K562 (cell line): ENCODE measurements around the gene OR52E4. TPM values are rescaled to one million over a fixed set of nuclear protein-coding genes. Genes with fewer than 3 reads are reported as not detected.

Experiments
- ATAC-seq: fragments of 200-7000 bp; cut with Tn5 transposase; 3 replicates; pipeline ENCODE4 v1.9.1; 2020; ENCODE audit warnings: moderate library complexity
- BruUV-seq: library from RNA; stranded (reverse); fragments of 400-500 nt; replicated peaks from 2 replicates; lab custom pipeline; 2021; lab: Mats Ljungman, UMichigan
- CTCF ChIA-PET: fragments of 300-600 bp; formaldehyde crosslinking; extraction: SDS; loops from one replicate; lab custom pipeline; 2021; ENCODE audit warnings: low intra/inter-chr PET ratio; lab: Yijun Ruan, JAX
- POLR2A ChIA-PET: fragments of 300-600, 350-650 bp; sonication (Branson Sonifier 250); formaldehyde crosslinking; extraction: SDS; loops from one replicate; lab custom pipeline; 2021; ENCODE audit warnings: antibody characterized with exemption, inconsistent platforms; lab: Yijun Ruan, JAX
- DNase-seq, 4 experiments: peaks; one replicate each; pipeline versions ENCODE4 v3.0.0 to v3.0.0-alpha.2; 2011 to 2018; ENCODE audit warnings: low spot score in 3 of 4, mixed read lengths in 3 of 4; ENCODE audit errors: extremely low read depth in 1 of 4
- FAIRE-seq: peaks from 2 replicates; lab custom pipeline; 2011; peaks lifted over from hg19 to GRCh38; lab: Jason Lieb, UNC
- H2AFZ ChIP-seq: 2 replicates; pipeline ENCODE4 v1.6.0; 2011; ENCODE audit warnings: low read depth, low read length, control low read depth, inconsistent platforms
- H3K27ac ChIP-seq: fragments of 200-600 bp; 3 replicates; pipeline ENCODE4 v1.8.0; 2011; ENCODE audit warnings: low read depth, mild to moderate bottlenecking, control low read depth, inconsistent platforms, low read length, moderate library complexity, mixed read lengths; ENCODE audit errors: extremely low read depth
- H3K27me3 ChIP-seq, 2 experiments: fragments of 300-600 bp in 1 of 2; 2 replicates in 1 of 2; 3 replicates in 1 of 2; pipeline versions ENCODE4 v1.6.0 to v1.8.0; 2011; ENCODE audit warnings: inconsistent platforms in 2 of 2, low read length in 2 of 2, mild to moderate bottlenecking in 1 of 2, mixed read lengths in 1 of 2, moderate library complexity in 1 of 2; ENCODE audit not compliant: control insufficient read depth in 2 of 2, insufficient read depth in 2 of 2
- H3K36me3 ChIP-seq: fragments of 300-600 bp; 3 replicates; pipeline ENCODE4 v1.8.0; 2011; ENCODE audit warnings: mild to moderate bottlenecking, low read length, inconsistent platforms; ENCODE audit not compliant: control insufficient read depth, insufficient read depth
- H3K4me1 ChIP-seq, 2 experiments: fragments of 200-600 bp in 1 of 2; replicated peaks in 1 of 2; 2 replicates in 1 of 2; 3 replicates in 1 of 2; pipeline versions ENCODE4 v1.5.1 to v1.8.0; 2011; ENCODE audit warnings: inconsistent platforms in 2 of 2, low read length in 2 of 2, mild to moderate bottlenecking in 1 of 2, mixed read lengths in 1 of 2, moderate library complexity in 1 of 2; ENCODE audit not compliant: control insufficient read depth in 2 of 2, insufficient read depth in 2 of 2
- H3K4me2 ChIP-seq: 2 replicates; pipeline ENCODE4 v1.6.1; 2011; ENCODE audit warnings: low read length, control low read depth, inconsistent platforms, mixed read lengths; ENCODE audit not compliant: insufficient read depth
- H3K4me3 ChIP-seq: fragments of 200-600 bp; sonication (generic), shearing (Covaris generic); 2 replicates; pipeline ENCODE4 v1.5.1; 2016; ENCODE audit warnings: control low read depth, inconsistent platforms
- H3K79me2 ChIP-seq: fragments of 200-600 bp; 3 replicates; pipeline ENCODE4 v1.8.0; 2011; ENCODE audit warnings: low read length, inconsistent platforms; ENCODE audit not compliant: control insufficient read depth, insufficient read depth
- H3K9ac ChIP-seq, 2 experiments: 2 replicates each; pipeline versions ENCODE4 v1.6.0 to v1.6.1; 2011; ENCODE audit warnings: low read depth in 2 of 2, low read length in 2 of 2, control low read depth in 1 of 2, inconsistent platforms in 1 of 2, mild to moderate bottlenecking in 1 of 2, mixed read lengths in 1 of 2; ENCODE audit not compliant: insufficient read depth in 1 of 2
- H3K9me1 ChIP-seq: one replicate; pipeline ENCODE4 v1.6.0; 2011; ENCODE audit warnings: inconsistent platforms, mild to moderate bottlenecking, low read length, moderate library complexity; ENCODE audit not compliant: control insufficient read depth, insufficient read depth
- H3K9me3 ChIP-seq: replicated peaks from 2 replicates; pipeline ENCODE4 v1.5.1; 2011; ENCODE audit warnings: low read depth, low read length, inconsistent platforms; ENCODE audit not compliant: control insufficient read depth, insufficient read depth
- H4K20me1 ChIP-seq: replicated peaks from 2 replicates; pipeline ENCODE4 v1.6.1; 2011; ENCODE audit warnings: low read length, inconsistent platforms, mixed read lengths; ENCODE audit not compliant: control insufficient read depth, insufficient read depth
- BHLHE40 ChIP-seq: IDR thresholded peaks from 2 replicates; pipeline ENCODE4 v1.6.1; 2011; ENCODE audit warnings: low read length, improper control_type of control experiment
- CBFB ChIP-seq: sonication (generic); formaldehyde crosslinking; IDR thresholded peaks from 2 replicates; pipeline ENCODE4 v1.4.0; 2020; ENCODE audit warnings: mild to moderate bottlenecking, missing genetic modification reagents
- ELF4 ChIP-seq: fragments of 450-650 bp; formaldehyde crosslinking; IDR thresholded peaks from 2 replicates; pipeline ENCODE4 v1.4.0; 2022; ENCODE audit warnings: missing genetic modification characterization
- KAT8 ChIP-seq: fragments of 450-650 bp; IDR thresholded peaks from 2 replicates; pipeline ENCODE4 v1.6.1; 2016; ENCODE audit warnings: low read depth, mild to moderate bottlenecking
- KLF6 ChIP-seq: fragments of 250-450 bp; sonication (Bioruptor Pico); IDR thresholded peaks from 2 replicates; pipeline ENCODE4 v1.4.0; 2020; ENCODE audit warnings: mild to moderate bottlenecking, moderate library complexity, borderline replicate concordance
- L3MBTL2 ChIP-seq: fragments of 450-650 bp; IDR thresholded peaks from 2 replicates; pipeline ENCODE4 v1.6.1; 2016; ENCODE audit warnings: mild to moderate bottlenecking, moderate library complexity
- NELFE ChIP-seq: IDR thresholded peaks from 2 replicates; pipeline ENCODE4 v1.6.1; 2011; ENCODE audit warnings: mild to moderate bottlenecking; ENCODE audit not compliant: insufficient read depth, insufficient read length
- PTRF ChIP-seq: fragments of 450-650 bp; IDR thresholded peaks from 2 replicates; pipeline ENCODE4 v1.6.1; 2016; ENCODE audit warnings: mild to moderate bottlenecking, missing genetic modification characterization, missing compliant biosample characterization
- SMC3 ChIP-seq: conservative IDR thresholded peaks from 2 replicates; pipeline ENCODE4 v1.6.1; 2011; ENCODE audit warnings: low read depth, low read length, improper control_type of control experiment; ENCODE audit not compliant: insufficient read depth
- TCF7L2 ChIP-seq: fragments of 150-350 bp; IDR thresholded peaks from 2 replicates; pipeline ENCODE4 v1.6.1; 2016; ENCODE audit warnings: low read depth, mild to moderate bottlenecking, low read length, moderate library complexity
- WGBS: fragments of 100-300 bp; shearing (Covaris generic); methylation state at CpG from one replicate; pipeline ENCODE4 v1.1.6; 2016; ENCODE audit warnings: low coverage, mixed read lengths; ENCODE audit not compliant: insufficient coverage; ENCODE audit errors: missing lambda C conversion rate; 5-methylcytosine and 5-hydroxymethylcytosine counted together
- in situ Hi-C: fragments of 300-500 bp; cut with MboI; formaldehyde crosslinking; loops from 4 replicates; pipeline ENCODE4 v1.15.0; 2018; ENCODE audit warnings: inconsistent platforms, mixed read lengths
- intact Hi-C: fragments of 100-400 bp; cut with micrococcal nuclease; formaldehyde crosslinking; loops from 2 replicates; pipeline ENCODE4 v1.14.2; 2022
- polyA plus RNA-seq, 8 experiments: library from polyadenylated mRNA; depleted of rRNA in 4 of 8; stranded (reverse) in 5 of 8; unstranded in 3 of 8; fragments of >200 nt; fragmentation: Nextera tagmentation in 2 of 8; fragmentation: Illumina TruSeq in 1 of 8; extraction: Ambion mirVana in 2 of 8; extraction: Trizol in 1 of 8; gene quantifications; 2 replicates each; pipeline versions ENCODE4 v1.2.1 to v1.2.3, GENCODE V29; 2011 to 2014; ENCODE audit warnings: inconsistent platforms in 1 of 8, missing spikeins in 1 of 8
- total RNA-seq, 7 experiments: library from RNA; depleted of rRNA in 6 of 7; stranded (reverse); fragments of >200 nt in 6 of 7; fragmentation: Illumina TruSeq in 2 of 7; extraction: Trizol in 2 of 7; gene quantifications; 2 replicates each; pipeline versions ENCODE4 v1.2.1 to v1.2.3, GENCODE V29; 2011 to 2021; ENCODE audit warnings: low replicate concordance in 1 of 7
- TF ChIP-seq, protein P1 (sequence below), 2 experiments: fragments of 450-650 bp in 1 of 2; sonication (generic) in 1 of 2; formaldehyde crosslinking in 1 of 2; IDR thresholded peaks in 1 of 2; conservative IDR thresholded peaks in 1 of 2; 2 replicates each; pipeline versions ENCODE4 v1.6.1 to v1.8.1; 2016 to 2023; ENCODE audit warnings: mild to moderate bottlenecking in 2 of 2, moderate library complexity in 2 of 2, inconsistent platforms in 1 of 2, missing genetic modification reagents in 1 of 2
- TF ChIP-seq, protein P2 (sequence below): fragments of 250-450 bp; sonication (Bioruptor Pico); IDR thresholded peaks from 2 replicates; pipeline ENCODE4 v1.6.1; 2021; ENCODE audit warnings: mild to moderate bottlenecking
- TF ChIP-seq, protein P3 (sequence below): sonication (generic); formaldehyde crosslinking; IDR thresholded peaks from 2 replicates; pipeline ENCODE4 v1.8.1; 2023; ENCODE audit warnings: mild to moderate bottlenecking, missing genetic modification reagents, moderate library complexity

Gene OR52E4
- total and polyA plus RNA-seq, 9 of the 15 experiments (the other 6 are each of a cell fraction or from before 2014, with no cell fraction given), result not detected

DNA sequence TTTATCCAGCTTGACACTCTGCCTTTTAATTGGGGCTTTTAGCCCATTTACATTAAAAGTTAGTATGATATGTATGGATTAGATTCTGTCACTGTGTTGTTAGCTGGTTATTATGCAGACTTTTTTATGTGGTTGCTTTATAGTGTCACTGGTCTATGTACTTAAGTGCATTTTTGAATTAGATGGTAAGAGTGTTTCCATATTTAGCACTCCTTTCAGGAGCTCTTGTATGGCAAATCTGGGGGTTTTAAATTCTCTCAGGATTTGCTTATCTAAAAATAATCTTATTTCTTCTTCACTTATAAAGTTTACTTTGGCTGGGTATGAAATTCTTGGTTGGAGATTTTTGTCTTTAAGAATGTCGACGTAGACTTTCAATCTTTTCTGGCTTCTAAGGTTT, 42.7 kb upstream of the OR52E4 start:
- no peak for FAIRE-seq
- 0% methylated on average over 2 of the region's 2 CpGs for WGBS
- CTCF ChIA-PET, result no interaction called here
- Histone ChIP-seq H3K4me2 (no peak overlapping the region), H2AFZ (no peak overlapping the region), H3K9ac (no peak overlapping the region), H4K20me1 (no peaks in the 10 kb centered on the region), H3K36me3 (no peaks in the 10 kb centered on the region), H3K4me1 (no peaks in the 10 kb centered on the region), H3K9me3 (no peaks in the 10 kb centered on the region), H3K27me3 (no peaks in the 10 kb centered on the region), H3K4me3 (no peak overlapping the region), H3K9me1 (no peaks in the 10 kb centered on the region), H3K79me2 (no peaks in the 10 kb centered on the region), H3K27ac (no peak overlapping the region)
- in situ Hi-C loops, result no loop called here
- no peak for DNase-seq
- ATAC-seq, result no peak
- TF ChIP-seq KAT8, result no peak
- no peak for TF ChIP-seq L3MBTL2
- no peak for TF ChIP-seq NELFE
- no peak for TF ChIP-seq BHLHE40
- TF ChIP-seq, protein P1, sequence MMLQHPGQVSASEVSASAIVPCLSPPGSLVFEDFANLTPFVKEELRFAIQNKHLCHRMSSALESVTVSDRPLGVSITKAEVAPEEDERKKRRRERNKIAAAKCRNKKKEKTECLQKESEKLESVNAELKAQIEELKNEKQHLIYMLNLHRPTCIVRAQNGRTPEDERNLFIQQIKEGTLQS (IDR thresholded peaks at IDR 0.05), result no peak
- TF ChIP-seq, protein P1 (CRISPR knock-in tag; conservative IDR thresholded peaks at IDR 0.05), result no peak
- TF ChIP-seq, all 486 proteins: peak for 0
- intact Hi-C loops, result no loop called here
- POLR2A ChIA-PET, result interaction anchor here (0.9 kb wide), 1 partner anchor 9 kb away, joined by 3 read pairs; no protein-coding TSS in a partner anchor
- no TSS peak for BruUV-seq

DNA sequence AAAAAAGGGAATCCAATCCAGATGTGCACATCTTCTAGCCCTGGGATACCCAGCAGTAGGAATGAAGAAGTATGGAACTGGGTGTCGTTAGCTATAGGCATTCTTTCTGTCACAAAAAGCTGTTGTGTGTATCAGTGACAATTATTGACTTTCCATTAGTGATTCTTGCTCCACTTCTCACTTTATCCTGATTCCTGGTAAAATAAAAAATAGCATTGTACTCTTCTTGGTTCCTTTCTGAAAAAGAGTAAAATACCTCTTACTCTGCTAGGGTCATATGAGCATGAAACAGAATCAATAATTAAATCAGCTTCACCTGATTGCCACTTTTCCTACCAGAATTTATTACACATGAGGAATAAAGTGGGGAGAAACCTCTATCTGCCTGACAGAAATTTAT, 38.6 kb upstream of the OR52E4 start, which contains the start of gene OR52E6:
TSS of gene OR52E6 (minus strand) at position 101 of the 400 bp plus-strand sequence. CDS start at position 101, 0 bp downstream.
- POLR2A ChIA-PET, result no interaction called here
- intact Hi-C loops, result no loop called here
- TF ChIP-seq KLF6 (CRISPR knock-in tag) (no peak), PTRF (no peak), TCF7L2 (no peak), CBFB (no peak), SMC3 (no peak), ELF4 (no peak)
- TF ChIP-seq, protein P2, sequence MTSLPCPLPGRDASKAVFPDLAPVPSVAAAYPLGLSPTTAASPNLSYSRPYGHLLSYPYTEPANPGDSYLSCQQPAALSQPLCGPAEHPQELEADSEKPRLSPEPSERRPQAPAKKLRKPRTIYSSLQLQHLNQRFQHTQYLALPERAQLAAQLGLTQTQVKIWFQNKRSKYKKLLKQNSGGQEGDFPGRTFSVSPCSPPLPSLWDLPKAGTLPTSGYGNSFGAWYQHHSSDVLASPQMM, result no peak
- TF ChIP-seq, protein P3, sequence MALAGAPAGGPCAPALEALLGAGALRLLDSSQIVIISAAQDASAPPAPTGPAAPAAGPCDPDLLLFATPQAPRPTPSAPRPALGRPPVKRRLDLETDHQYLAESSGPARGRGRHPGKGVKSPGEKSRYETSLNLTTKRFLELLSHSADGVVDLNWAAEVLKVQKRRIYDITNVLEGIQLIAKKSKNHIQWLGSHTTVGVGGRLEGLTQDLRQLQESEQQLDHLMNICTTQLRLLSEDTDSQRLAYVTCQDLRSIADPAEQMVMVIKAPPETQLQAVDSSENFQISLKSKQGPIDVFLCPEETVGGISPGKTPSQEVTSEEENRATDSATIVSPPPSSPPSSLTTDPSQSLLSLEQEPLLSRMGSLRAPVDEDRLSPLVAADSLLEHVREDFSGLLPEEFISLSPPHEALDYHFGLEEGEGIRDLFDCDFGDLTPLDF, result no peak

More for the DNA sequence above, 38.6 kb upstream of the OR52E4 start, which contains the start of gene OR52E6:
- Histone ChIP-seq H3K36me3 (no peaks in the 10 kb centered on the region), H3K27me3 (no peaks in the 10 kb centered on the region), H3K4me2 (no peak within 1 kb of the TSS), H3K4me1 (no peaks in the 10 kb centered on the region), H3K79me2 (no peaks in the 10 kb centered on the region), H4K20me1 (no peaks in the 10 kb centered on the region), H3K27ac (no peak within 1 kb of the TSS), H3K9ac (no peak within 1 kb of the TSS), H3K9me3 (no peaks in the 10 kb centered on the region), H3K4me3 (no peak within 1 kb of the TSS), H2AFZ (no peak within 1 kb of the TSS), H3K9me1 (no peaks in the 10 kb centered on the region)
- no peak for DNase-seq
- no peak for FAIRE-seq
- BruUV-seq, result no TSS peak
- CTCF ChIA-PET, result no interaction called here
- in situ Hi-C loops, result no loop called here
- ATAC-seq, result no peak
- WGBS, result 0% methylated on average over 1 of the region's 1 CpG
